ENCODE results near the gene PTPN7.

GRCh38 chr1:202179828-202180750 lies 19.7 kb upstream of the PTPN7 start:
- TF ChIP-seq CTCF (IDR thresholded peaks at IDR 0.05) (no peak), EZH2phosphoT487 (IDR thresholded peaks at IDR 0.05) (no peak)

Measured in neural progenitor cell (in vitro differentiated cells).